ENCODE data around the gene PPT1. TPM values are rescaled to one million over a fixed set of nuclear protein-coding genes. Genes with fewer than 3 reads are reported as not detected.
A peak's percentile ranks its signal among the peaks of the same experiment; 100 is the strongest.

The PPT1 gene
- total RNA-seq, 1 donor from 2014 or later = 110 TPM

GRCh38 chr1:40045182-40045581, 51.9 kb downstream of the PPT1 start:
- H3K27ac Mint-ChIP-seq = no peak overlapping the region
- H3K4me1 ChIP-seq = peaks cover 6% of the 10 kb centered on the region
- no peak for DNase-seq (ENCODE audit: low spot score)
- no peak overlapping the region for H3K4me3 Mint-ChIP-seq
- no peaks in the 10 kb centered on the region for H3K27me3 Mint-ChIP-seq (ENCODE audit: insufficient read depth, low read depth)
- no peak overlapping the region for H3K4me3 ChIP-seq
- peaks cover 5% of the 10 kb centered on the region for H3K36me3 Mint-ChIP-seq
- H3K36me3 ChIP-seq = no peaks in the 10 kb centered on the region
- H3K9me3 ChIP-seq (ENCODE audit: low read depth) = no peaks in the 10 kb centered on the region
- H2AFZ ChIP-seq (replicated peaks) = no peak overlapping the region
- H3K4me1 Mint-ChIP-seq = peaks cover 26% of the 10 kb centered on the region
- no peaks in the 10 kb centered on the region for H3K27me3 ChIP-seq
- no peak overlapping the region for H3K9ac ChIP-seq
- TF ChIP-seq EZH2phosphoT487 (IDR thresholded peaks at IDR 0.05) (no peak), EZH2 (IDR thresholded peaks at IDR 0.05) (no peak), CTCF (IDR thresholded peaks at IDR 0.05) (no peak)
- peaks cover 94% of the 10 kb centered on the region for H3K79me2 ChIP-seq (ENCODE audit: low read depth)
- H4K20me1 ChIP-seq (ENCODE audit: low read depth) = peaks cover 55% of the 10 kb centered on the region
- no peaks in the 10 kb centered on the region for H3K9me3 Mint-ChIP-seq
- H3K4me2 ChIP-seq = no peak overlapping the region
- H3F3A ChIP-seq (ENCODE audit: low read depth) = peaks cover 1% of the 10 kb centered on the region
- H3K27ac ChIP-seq = no peak overlapping the region

- H3K36me3 ChIP-seq = no peaks in the 10 kb centered on the region
- peaks cover 3% of the 10 kb centered on the region for H3K27me3 Mint-ChIP-seq (ENCODE audit: insufficient read depth, low read depth)
- no peaks in the 10 kb centered on the region for H3K9me3 Mint-ChIP-seq
- H3K4me1 Mint-ChIP-seq = peaks cover 26% of the 10 kb centered on the region
- peaks cover 11% of the 10 kb centered on the region for H3F3A ChIP-seq (ENCODE audit: low read depth)
- TF ChIP-seq EZH2phosphoT487 (IDR thresholded peaks at IDR 0.05) = no peak
- no peak overlapping the region for H3K4me2 ChIP-seq
- H3K4me3 Mint-ChIP-seq = no peak overlapping the region
- peaks cover 6% of the 10 kb centered on the region for H3K4me1 ChIP-seq
- H2AFZ ChIP-seq (replicated peaks) = no peak overlapping the region
- peaks cover 5% of the 10 kb centered on the region for H3K36me3 Mint-ChIP-seq
- H4K20me1 ChIP-seq (ENCODE audit: low read depth) = peaks cover 49% of the 10 kb centered on the region
- no peak overlapping the region for H3K9ac ChIP-seq
- no peak overlapping the region for H3K27ac ChIP-seq
- no peak overlapping the region for H3K4me3 ChIP-seq
- DNase-seq (ENCODE audit: low spot score) = no peak
- no peak overlapping the region for H3K27ac Mint-ChIP-seq
- peaks cover 83% of the 10 kb centered on the region for H3K79me2 ChIP-seq (ENCODE audit: low read depth)
- no peaks in the 10 kb centered on the region for H3K27me3 ChIP-seq
- no peaks in the 10 kb centered on the region for H3K9me3 ChIP-seq (ENCODE audit: low read depth)
These were observed 52.9 kb downstream of the PPT1 start for GRCh38 chr1:40044110-40044509.

- H3K36me3 ChIP-seq = no peaks in the 10 kb centered on the region
- Mint-ChIP-seq H3K36me3 (peaks cover 5% of the 10 kb centered on the region), H3K4me1 (peaks cover 32% of the 10 kb centered on the region), H3K9me3 (no peaks in the 10 kb centered on the region), H3K27me3 (ENCODE audit: insufficient read depth, low read depth) (peaks cover 6% of the 10 kb centered on the region), H3K27ac (no peak overlapping the region), H3K4me3 (peak overlapping the region; percentile 58)
- DNase-seq (ENCODE audit: low spot score) = no peak
- no peak overlapping the region for H3K27ac ChIP-seq
- H2AFZ ChIP-seq (replicated peaks) = no peak overlapping the region
- TF ChIP-seq EZH2 (IDR thresholded peaks at IDR 0.05) (no peak), CTCF (IDR thresholded peaks at IDR 0.05) (no peak), EZH2phosphoT487 (IDR thresholded peaks at IDR 0.05) (no peak)
- no peaks in the 10 kb centered on the region for H3K27me3 ChIP-seq
- peak overlapping the region; percentile 94 for H3K4me2 ChIP-seq
- no peak overlapping the region for H3K4me3 ChIP-seq
- H3K4me1 ChIP-seq = peaks cover 6% of the 10 kb centered on the region
- H3K9ac ChIP-seq = peak overlapping the region; percentile 31
- no peaks in the 10 kb centered on the region for H3K9me3 ChIP-seq (ENCODE audit: low read depth)
- H4K20me1 ChIP-seq (ENCODE audit: low read depth) = peaks cover 37% of the 10 kb centered on the region
- peaks cover 67% of the 10 kb centered on the region for H3K79me2 ChIP-seq (ENCODE audit: low read depth)
- H3F3A ChIP-seq (ENCODE audit: low read depth) = peaks cover 16% of the 10 kb centered on the region
These were observed 54.7 kb downstream of the PPT1 start for GRCh38 chr1:40042341-40042740.

GRCh38 chr1:40041466-40041838, 55.6 kb downstream of the PPT1 start:
- H3K36me3 ChIP-seq = no peaks in the 10 kb centered on the region
- no peak overlapping the region for H2AFZ ChIP-seq (replicated peaks)
- H3K36me3 Mint-ChIP-seq = peaks cover 5% of the 10 kb centered on the region
- H3K27me3 Mint-ChIP-seq (ENCODE audit: insufficient read depth, low read depth) = peaks cover 6% of the 10 kb centered on the region
- H3K4me2 ChIP-seq = peak overlapping the region; percentile 94
- H3K27ac Mint-ChIP-seq = peak overlapping the region; percentile 95
- peak overlapping the region; percentile 97 for H3K4me3 Mint-ChIP-seq
- DNase-seq (ENCODE audit: low spot score) = peak; percentile 25
- peak overlapping the region; percentile 82 for H3K4me3 ChIP-seq
- no peak for TF ChIP-seq EZH2 (IDR thresholded peaks at IDR 0.05)
- TF ChIP-seq CTCF (IDR thresholded peaks at IDR 0.05) = no peak
- no peak for TF ChIP-seq EZH2phosphoT487 (IDR thresholded peaks at IDR 0.05)
- H3K9ac ChIP-seq = peak overlapping the region; percentile 79
- H3K9me3 Mint-ChIP-seq = no peaks in the 10 kb centered on the region
- H3F3A ChIP-seq (ENCODE audit: low read depth) = peaks cover 16% of the 10 kb centered on the region
- H3K4me1 Mint-ChIP-seq = peaks cover 32% of the 10 kb centered on the region
- H4K20me1 ChIP-seq (ENCODE audit: low read depth) = peaks cover 32% of the 10 kb centered on the region
- peaks cover 58% of the 10 kb centered on the region for H3K79me2 ChIP-seq (ENCODE audit: low read depth)
- no peak overlapping the region for H3K27ac ChIP-seq
- no peaks in the 10 kb centered on the region for H3K9me3 ChIP-seq (ENCODE audit: low read depth)
- no peaks in the 10 kb centered on the region for H3K27me3 ChIP-seq
- peaks cover 6% of the 10 kb centered on the region for H3K4me1 ChIP-seq

Data from neural progenitor cell (in vitro differentiated cells).